ENCODE results near the gene LMO1.

Gene LMO1

DNA sequence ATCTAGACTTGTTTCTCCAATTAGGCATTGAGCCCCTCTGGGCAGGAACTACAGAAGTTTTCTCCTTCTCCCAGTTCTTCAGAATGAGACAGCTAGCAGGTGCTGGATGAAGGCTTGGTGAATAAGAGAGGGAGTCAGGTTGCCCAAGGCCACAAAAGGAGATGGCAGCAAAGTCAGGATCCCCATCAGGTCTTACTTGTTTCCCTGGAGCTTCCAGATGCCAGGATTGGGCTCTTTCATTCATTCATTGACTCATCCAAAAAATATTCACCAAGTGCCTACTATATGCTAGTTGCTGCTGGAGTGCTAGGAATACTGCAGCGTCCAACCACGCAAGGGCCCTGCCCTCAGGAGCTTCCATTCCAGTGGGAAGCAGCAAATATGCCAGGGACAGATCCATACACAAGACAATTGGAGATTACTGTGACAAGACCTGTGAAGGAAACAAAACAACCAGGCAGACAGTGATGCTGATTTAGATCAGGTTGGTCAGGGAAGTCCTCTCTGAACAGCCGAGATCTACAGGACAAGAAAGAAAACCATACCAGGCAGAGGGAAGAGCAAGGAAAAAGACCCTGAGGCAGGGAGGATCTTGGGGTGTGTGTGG, 24.6 kb upstream of the LMO1 start:
- DNase-seq (ENCODE audit: low read depth in 2 of 2), result no peak

DNA sequence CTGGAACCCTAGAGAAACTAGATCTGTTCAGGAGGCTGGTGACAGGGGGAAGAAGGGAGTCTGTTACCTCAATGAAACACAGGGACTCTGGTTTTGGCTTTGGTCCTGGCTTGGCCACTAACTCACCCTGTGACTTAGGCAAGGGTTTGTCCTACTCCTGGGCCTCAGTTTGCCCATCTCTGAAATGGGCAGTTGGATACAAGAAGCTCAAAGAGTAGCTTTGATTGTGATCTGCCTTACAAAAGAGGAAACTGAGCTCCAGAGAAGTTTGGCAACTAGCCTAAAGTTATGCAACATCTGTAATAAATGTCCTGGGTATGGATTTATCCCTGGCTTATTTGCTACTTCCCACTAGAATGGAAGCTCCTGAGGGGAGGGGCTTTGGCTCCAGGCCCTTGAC, 24.0 kb upstream of the LMO1 start:
- DNase-seq (ENCODE audit: low read depth in 2 of 2), result no peak

DNA sequence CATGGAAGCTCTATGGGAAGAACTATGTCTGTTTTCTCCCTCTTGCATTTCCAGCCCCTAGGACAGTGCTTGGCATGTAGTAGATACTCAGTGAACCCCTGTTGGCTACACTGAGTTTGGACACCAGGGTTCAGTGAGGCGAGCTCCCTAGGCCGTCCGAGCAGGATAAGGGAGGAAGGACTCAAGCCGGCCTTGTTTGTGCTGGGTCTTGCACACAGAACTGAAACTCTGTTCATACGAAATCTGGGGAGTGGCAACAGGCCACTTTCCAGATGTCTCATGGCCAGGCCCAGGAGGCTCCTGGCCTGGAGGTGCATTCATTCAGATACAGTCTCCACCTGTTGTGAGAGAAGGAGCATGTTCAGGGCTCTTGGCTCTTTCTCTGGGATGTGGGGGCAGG, 23.6 kb upstream of the LMO1 start:
- DNase-seq (ENCODE audit: low read depth in 2 of 2), result no peak

DNA sequence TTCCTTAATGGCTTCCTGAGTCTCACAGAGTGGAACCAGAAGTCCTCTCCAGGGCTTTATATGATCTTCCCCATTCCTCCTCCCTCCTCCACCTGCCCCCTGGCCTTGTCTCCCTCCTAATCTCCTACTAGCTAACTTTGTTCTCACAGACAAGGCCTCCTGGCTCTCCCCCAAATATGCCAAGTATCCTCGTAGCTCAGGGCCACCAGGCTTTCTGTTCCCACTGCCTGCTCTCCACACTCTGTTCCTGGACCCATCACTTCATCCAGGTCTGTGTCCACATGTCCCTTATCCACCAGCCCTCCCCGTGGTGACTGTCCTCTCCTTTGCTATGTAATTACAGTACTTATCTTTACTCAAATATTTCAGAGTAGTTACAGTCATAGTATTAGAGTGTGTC, 23.2 kb upstream of the LMO1 start:
- no peak for DNase-seq (ENCODE audit: low read depth in 2 of 2)

GRCh38 chr11:8285796-8286195, 22.1 kb upstream of the LMO1 start:
- no peak for DNase-seq (ENCODE audit: low read depth in 2 of 2)

DNA sequence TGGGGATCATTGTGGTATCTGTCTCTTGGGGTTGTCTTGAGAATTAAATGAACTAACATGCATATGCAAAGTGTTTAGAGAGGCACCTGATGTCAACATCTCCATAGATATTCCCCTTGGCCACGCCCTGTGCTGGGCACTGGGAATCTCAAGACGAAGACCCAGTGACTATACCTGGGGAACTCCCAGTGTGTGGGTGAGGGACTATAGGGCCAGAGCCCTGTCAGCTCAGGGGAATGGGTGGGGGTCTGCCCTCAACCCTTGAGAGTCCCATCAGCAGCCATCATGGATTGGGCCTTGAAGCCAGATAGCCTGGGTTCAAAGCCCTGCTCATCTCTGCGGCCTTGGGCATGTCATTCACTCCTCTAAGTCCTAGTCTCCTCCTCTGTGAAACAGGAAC, 21.6 kb upstream of the LMO1 start:
- no peak for DNase-seq (ENCODE audit: low read depth in 2 of 2)

DNA sequence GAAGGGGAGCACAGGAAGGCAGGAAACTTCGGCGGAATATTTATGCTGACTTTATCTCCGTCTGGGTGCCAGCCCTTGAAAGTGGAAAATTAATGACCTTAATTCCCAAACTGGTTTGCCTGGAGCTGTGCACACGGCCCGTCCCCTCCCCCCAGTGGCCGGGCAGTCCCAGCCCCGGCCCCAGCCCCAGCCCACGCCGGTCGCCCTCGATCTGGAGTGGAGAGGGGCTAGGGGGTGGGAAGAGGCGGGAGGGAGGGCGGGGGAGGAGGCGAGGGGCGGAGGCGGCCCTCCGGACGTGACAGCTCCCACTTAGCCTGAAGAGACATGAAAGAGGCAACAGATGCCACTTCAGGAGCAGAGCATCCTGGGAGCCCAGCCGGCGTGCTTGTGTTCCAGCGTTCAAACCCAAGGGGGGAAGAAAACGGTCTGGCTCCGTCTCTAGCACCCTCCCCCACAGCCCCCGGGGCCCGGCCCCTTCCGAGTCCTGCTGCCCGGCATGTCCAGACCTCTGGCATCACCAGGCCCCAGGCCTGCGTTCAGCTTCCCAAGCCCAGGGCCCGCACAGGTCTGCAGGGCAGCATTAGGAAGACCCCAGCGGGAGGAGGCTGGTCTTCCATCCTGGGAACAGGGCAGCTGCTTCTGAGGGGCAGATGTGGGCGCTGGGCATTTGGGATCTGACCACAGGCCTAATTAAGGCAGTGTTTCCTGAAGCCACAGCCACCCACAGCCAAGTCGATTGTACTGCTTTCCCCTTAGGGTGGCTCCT, 20.0 kb upstream of the LMO1 start:
- no peak for DNase-seq (ENCODE audit: low read depth in 2 of 2)

DNA sequence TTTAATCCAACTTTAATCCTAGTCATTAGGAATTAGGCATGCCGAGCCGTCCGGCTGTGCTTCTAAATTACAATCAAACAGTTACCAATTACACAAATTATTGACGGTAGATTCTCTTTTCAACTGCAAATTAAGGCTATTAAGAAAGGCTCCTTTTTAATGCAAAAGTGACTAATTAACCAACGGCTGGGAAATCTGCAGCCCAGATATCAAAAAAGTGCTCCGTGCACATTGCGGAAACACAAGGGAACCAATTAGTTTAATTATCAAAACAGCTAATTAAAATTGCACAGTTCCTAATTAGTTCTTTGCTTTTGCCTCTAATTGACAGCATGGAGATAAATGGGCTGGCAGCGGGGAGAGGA, 19.4 kb upstream of the LMO1 start:
- DNase-seq (ENCODE audit: low read depth in 2 of 2), result no peak

DNA sequence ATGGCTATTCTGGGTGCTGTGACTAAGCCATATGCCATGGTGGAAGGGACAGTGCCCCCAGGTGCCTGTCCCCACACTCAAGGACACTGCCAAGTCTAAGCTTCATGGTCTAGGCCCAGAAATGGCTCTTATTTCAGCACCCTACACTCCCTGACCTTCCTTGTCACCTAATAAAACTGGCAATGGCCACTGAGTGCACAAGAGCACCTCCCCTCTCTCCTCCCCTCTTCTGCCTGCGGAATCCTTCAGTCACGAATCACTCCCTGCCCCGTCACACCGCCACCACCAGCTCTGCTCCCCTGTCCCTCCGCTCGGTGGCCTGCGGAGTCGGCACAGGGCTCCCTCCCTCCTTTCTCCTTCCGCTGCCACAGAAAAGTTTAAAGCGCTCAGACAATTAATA, 19.0 kb upstream of the LMO1 start:
- no peak for DNase-seq (ENCODE audit: low read depth in 2 of 2)

DNA sequence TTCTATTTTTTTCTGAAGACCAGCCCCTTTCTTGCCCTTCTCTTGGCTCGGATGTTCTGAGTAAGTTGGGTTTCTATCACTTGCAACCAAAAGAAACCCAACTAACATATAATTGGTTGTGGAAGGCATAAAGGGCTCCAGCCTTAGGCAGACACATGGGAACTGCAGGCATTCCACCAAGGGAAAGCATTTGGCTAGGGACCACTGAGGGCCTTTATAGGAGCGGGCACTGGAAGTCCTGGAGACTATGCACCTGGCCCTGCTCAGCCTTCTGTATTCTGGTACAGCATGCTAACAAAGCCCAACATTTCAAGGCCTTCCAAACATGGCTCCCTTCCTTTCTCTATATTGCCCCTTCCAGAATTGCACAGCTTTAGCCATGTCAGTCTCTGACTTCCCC, 17.6 kb upstream of the LMO1 start:
- DNase-seq (ENCODE audit: low read depth in 2 of 2), result no peak

DNA sequence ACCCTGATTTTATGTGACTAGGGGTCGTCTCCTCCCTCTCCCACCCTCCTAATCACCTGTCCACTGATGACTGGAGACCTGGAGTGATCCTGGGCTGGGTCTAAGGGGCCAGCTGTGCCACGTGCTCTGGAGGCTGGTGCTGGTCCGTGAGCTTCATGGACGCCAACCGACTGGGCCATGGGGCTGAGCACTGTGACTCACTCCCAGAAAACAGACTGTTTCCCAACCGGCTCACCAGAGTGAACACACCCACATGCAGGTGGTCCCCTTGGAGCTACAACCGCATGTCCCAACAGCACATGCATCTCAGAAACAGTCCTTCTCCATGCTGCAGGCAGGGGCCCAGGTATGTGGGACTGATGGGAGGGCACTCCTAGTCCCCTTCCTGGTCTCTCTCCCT, 14.0 kb upstream of the LMO1 start:
- DNase-seq (ENCODE audit: low read depth in 2 of 2), result no peak

GRCh38 chr11:8276528-8276927, 12.8 kb upstream of the LMO1 start:
- DNase-seq (ENCODE audit: low read depth in 2 of 2), result no peak

DNA sequence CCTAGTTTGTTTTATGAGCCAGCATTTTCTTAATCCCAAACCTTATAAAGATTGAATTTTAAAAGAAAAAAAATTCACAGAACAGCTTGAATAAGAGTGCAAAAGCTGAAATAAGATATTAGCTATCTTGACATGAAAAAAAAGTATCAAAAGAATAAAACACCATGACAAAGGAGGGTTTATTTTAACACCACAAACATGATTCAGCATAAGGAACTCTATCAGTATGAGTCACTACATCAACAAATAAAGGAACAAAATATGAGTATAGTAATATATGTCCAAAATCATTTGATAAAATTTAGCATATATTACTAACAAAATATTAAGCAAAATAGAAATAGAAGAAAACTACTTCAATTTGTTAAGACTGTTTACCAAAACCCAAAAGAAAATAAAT, 9.6 kb upstream of the LMO1 start:
- DNase-seq (ENCODE audit: low read depth in 2 of 2), result no peak

DNA sequence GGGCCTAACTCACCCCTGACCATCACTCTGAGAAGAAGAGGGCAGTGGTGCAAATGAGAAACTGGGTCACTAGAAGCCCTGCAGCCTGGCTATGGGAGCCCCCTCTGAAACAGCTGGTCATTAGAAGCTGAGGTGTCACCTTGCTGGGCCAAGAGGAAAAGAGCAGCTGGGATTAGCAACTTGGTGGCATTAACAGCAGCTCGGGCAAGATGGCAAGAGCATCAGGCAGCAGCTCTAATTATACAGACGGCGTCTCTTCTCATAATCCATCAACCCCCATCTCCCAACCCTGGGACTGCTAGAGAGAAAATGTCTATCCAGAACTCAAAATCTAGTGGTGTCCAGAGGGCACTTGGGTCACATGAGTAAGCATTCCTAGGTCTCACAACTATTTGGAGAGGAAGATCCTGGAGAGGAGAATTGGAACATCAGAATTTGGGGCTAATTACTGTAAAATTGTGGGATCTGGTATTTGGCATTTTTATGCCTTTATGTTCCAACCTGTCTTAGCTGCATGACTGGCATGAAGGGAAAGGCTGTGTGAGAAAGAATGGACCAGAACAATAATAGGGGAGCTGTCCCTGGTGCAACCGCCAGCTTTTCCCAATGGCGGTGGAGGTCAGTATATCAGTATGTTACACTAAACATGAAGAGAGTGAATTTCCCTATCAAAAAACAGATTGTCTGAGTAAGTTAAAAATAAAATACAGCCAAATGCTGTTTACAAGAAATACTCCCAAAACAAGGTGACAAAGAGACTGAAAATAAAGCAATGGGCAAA, 7.6 kb upstream of the LMO1 start:
- DNase-seq (ENCODE audit: low read depth in 2 of 2), result no peak

DNA sequence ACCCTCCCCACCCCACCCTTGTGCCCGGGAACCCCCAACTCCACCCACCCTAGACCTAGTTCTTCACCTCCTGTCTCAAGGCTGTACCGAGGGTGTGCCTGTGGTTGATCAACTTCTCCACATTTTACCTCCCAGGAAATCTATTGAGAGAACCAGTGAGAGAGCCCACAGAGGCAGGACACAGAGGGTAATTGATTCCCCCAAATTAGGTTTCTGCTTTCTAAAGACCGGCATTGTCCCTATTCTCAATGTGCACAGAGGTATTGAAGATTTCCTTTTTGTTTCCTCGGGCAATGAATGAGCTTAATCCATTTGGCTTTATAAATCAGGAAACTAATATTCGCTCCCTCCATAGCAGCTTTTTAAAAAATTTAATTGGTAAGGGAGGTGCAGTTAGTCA, 6.0 kb upstream of the LMO1 start:
- DNase-seq (ENCODE audit: low read depth in 2 of 2), result no peak

- no peak for DNase-seq (ENCODE audit: low read depth in 2 of 2)
Measured at GRCh38 chr11:8268530-8269400, 5.1 kb upstream of the LMO1 start.

DNA sequence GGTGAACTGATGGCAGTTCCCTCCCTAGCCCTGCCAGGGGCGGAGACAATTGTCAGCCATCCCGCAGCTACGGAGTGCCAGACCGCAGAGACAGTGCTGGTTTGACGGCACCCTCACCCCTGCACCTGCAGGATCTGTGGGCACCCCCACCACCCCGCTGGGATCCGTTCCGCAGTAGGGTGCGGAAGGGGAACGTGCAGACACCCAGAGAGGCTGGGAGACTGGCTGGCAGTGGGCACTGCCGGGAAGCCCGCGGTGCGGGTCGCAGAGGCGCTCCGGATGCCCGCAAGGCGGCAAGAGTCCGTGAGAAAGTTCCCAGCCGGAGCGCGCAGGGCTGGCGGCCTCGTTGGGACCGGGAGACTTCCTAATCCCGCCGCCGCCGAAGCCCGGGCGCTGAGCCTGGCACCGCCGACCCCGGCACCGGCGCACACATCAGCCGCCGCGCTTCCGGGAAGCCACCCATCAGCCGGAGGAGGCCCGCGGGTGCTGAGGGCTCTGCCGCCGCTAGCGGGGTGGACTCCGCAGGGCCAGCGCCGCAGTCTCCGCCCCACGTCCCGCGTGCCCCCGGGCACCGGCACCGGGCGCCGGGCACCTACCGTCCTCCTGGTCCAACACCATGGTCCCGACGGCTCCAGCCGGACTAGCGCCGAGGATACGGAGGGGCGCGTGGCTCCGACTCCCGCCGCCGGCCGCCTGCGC, 4.3 kb upstream of the LMO1 start:
- no peak for DNase-seq (ENCODE audit: low read depth in 2 of 2)

GRCh38 chr11:8267280-8267679, 3.6 kb upstream of the LMO1 start:
- DNase-seq (ENCODE audit: low read depth in 2 of 2), result no peak

DNA sequence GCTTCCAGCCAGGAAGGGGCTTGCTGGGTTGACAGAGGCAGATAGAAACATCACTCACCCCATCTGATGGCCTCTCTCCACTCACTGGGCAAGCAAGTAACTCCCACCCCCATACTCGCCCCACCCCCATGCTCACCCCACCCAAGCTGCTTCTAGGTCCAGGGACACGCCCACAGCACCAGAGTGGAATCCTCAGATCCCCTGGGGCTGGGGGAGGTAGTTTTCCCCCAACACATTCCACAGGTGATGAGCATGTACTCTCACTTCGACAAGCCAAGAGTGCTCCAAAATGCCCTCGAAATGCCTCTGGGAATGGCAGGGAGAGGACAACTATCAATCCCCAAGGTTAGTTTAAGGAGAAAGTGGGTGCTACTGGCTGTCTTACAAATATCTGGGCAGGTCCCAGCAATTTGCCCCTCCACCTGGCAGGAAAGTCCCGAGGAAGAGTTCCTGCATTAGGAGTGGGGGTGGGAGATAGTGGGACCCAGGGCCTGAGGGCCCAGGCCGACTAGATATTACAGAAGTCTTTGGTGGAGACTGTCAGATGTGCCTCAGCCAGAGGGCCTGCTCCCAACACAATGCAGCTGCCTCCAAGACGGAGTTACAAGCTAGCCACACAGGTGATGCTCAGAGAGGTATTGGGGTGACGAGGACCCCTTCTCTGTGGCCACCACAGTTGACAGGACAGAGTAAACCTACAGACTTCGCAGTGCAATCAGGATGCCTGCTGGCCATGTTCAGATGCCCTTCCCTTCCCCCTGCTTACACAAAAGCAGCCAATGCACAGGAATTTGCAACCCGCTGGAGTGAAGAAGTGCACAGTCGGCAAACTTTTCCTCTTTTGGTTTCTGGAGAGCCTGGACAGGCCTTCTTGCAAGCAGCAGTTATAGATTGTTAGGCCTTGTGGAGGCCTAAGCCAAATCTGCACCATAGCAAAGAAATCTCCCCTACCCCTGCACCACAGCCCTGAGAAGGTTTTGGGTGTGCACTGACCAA, 2.9 kb upstream of the LMO1 start:
- no peak for DNase-seq (ENCODE audit: low read depth in 2 of 2)

DNA sequence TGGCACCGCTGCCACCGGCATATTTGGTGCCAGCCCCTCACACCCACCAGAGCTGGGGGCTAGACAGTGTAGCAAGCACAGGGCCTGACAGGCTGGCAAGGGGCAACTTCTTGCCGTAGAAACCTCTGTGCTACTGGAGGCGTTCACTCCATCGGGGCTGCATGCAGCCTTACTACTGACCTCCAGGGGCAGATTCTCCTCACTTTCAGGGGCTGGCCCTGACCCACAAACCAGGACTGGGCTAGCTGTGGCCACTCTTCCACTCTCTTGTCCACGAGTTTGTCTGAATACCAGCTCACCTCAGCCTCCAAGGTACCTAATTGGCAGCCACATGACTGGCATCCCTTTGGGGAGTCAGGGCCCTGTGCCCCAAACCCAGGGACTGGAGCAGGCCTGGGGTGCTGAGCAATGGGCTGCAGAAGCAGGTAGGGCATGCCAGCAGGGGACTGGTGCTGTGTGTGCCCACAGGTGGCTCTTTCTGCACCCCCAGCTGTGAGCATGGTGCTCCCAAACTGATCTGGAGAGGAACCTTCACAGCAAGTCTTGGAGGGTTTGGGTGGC, 2.1 kb upstream of the LMO1 start:
- no peak for DNase-seq (ENCODE audit: low read depth in 2 of 2)
